Smooth muscle cell (in vitro differentiated cells): ENCODE results near the gene NOTCH1. TPM values are rescaled to one million over a fixed set of nuclear protein-coding genes. Genes with fewer than 3 reads are reported as not detected.
A peak's percentile ranks its signal among the peaks of the same experiment; 100 is the strongest.

ENCODE experiments used
- DNase-seq: peaks from one replicate; lab custom pipeline; 2025; ENCODE audit not compliant: unreplicated experiment; lab: John Stamatoyannopoulos, UW
- H2AFZ ChIP-seq: fragments of 200-600 bp; sonication (generic); 2 replicates; pipeline ENCODE4 v1.6.0; 2016; ENCODE audit warnings: antibody characterized with exemption, low read depth, mild to moderate bottlenecking
- H3F3A ChIP-seq: fragments of 200-600 bp; sonication (generic); 2 replicates; pipeline ENCODE4 v1.6.0; 2017; ENCODE audit warnings: antibody characterized with exemption, low read depth
- H3K27ac ChIP-seq: fragments of 200-600 bp; sonication (generic); 2 replicates; pipeline ENCODE4 v1.5.1; 2016; ENCODE audit warnings: low read depth, mild to moderate bottlenecking
- H3K27me3 ChIP-seq: fragments of 200-600 bp; sonication (generic); 2 replicates; pipeline ENCODE4 v1.6.1; 2016; ENCODE audit warnings: low read depth, mild to moderate bottlenecking
- H3K36me3 ChIP-seq: fragments of 200-600 bp; sonication (generic); 2 replicates; pipeline ENCODE4 v1.5.1; 2016; ENCODE audit warnings: low read depth
- H3K4me1 ChIP-seq: fragments of 200-600 bp; sonication (generic); 2 replicates; pipeline ENCODE4 v1.5.1; 2016; ENCODE audit warnings: low read depth
- H3K4me2 ChIP-seq: fragments of 200-600 bp; sonication (generic); 2 replicates; pipeline ENCODE4 v1.6.0; 2016; ENCODE audit warnings: mild to moderate bottlenecking
- H3K4me3 ChIP-seq: fragments of 200-600 bp; sonication (generic); 2 replicates; pipeline ENCODE4 v1.5.1; 2016; ENCODE audit warnings: mild to moderate bottlenecking
- H3K79me2 ChIP-seq: fragments of 200-600 bp; sonication (generic); 2 replicates; pipeline ENCODE4 v1.6.0; 2016; ENCODE audit warnings: low read depth, mild to moderate bottlenecking
- H3K9ac ChIP-seq: fragments of 200-600 bp; sonication (generic); 2 replicates; pipeline ENCODE4 v1.6.0; 2016; ENCODE audit warnings: low read depth
- H3K9me3 ChIP-seq: fragments of 200-600 bp; sonication (generic); replicated peaks from 2 replicates; pipeline ENCODE4 v1.5.1; 2016; ENCODE audit warnings: low read depth
- H4K20me1 ChIP-seq: fragments of 200-600 bp; sonication (generic); 2 replicates; pipeline ENCODE4 v1.6.0; 2016; ENCODE audit warnings: low read depth
- WGBS: methylation state at CpG from one replicate; pipeline ENCODE4 v1.1.7; 2016; ENCODE audit warnings: low lambda C conversion rate; 5-methylcytosine and 5-hydroxymethylcytosine counted together
- polyA plus RNA-seq: library from polyadenylated mRNA; unstranded; fragments of >200 nt; fragmentation: Nextera tagmentation; extraction: Ambion mirVana; gene quantifications from 2 replicates; pipeline ENCODE4 v1.2.1, GENCODE V29; 2016
- total RNA-seq: library from RNA; depleted of rRNA; stranded (reverse); fragments of >200 nt; gene quantifications from 2 replicates; pipeline ENCODE4 v1.2.3, GENCODE V29; 2014
- TF ChIP-seq, protein P1 (sequence below): fragments of 200-600 bp; sonication (generic); IDR thresholded peaks from 2 replicates; pipeline ENCODE4 v1.5.1; 2017; ENCODE audit warnings: borderline replicate concordance, mild to moderate bottlenecking, antibody characterized with exemption; ENCODE audit not compliant: insufficient read depth, poor library complexity, severe bottlenecking

NOTCH1 gene
- total and polyA plus RNA-seq, 2 experiments from 2014 or later: 7.2 to 13.2 TPM

DNA sequence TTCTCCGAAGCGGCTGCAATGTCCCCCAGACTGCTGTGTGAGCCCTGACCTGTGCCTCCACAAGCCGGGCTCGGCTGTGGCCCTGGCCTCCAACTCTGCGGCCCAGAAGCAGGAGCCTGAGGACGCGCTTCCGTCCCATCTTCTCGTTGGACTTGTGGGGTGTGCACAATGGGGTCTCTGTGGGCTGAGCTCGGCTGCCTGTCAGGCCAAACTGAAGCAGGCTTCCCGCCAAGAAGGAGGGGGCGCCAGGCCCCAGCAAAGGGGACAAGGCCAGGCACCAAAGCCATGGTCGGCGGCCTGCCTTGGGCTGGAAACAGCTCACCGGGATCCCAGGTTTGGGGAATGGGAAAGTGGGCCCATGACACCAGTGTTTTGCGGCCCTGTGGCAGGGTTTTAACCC, 4.1 kb downstream of the NOTCH1 start:
- no peak overlapping the region for H3K4me2 ChIP-seq
- 96% methylated on average over 14 of the region's 16 CpGs for WGBS
- peaks cover 24% of the 10 kb centered on the region for H3K4me1 ChIP-seq
- H3K27ac ChIP-seq: no peak overlapping the region
- no peaks in the 10 kb centered on the region for H3K36me3 ChIP-seq
- DNase-seq: no peak
- peaks cover 88% of the 10 kb centered on the region for H4K20me1 ChIP-seq
- TF ChIP-seq, protein P1, sequence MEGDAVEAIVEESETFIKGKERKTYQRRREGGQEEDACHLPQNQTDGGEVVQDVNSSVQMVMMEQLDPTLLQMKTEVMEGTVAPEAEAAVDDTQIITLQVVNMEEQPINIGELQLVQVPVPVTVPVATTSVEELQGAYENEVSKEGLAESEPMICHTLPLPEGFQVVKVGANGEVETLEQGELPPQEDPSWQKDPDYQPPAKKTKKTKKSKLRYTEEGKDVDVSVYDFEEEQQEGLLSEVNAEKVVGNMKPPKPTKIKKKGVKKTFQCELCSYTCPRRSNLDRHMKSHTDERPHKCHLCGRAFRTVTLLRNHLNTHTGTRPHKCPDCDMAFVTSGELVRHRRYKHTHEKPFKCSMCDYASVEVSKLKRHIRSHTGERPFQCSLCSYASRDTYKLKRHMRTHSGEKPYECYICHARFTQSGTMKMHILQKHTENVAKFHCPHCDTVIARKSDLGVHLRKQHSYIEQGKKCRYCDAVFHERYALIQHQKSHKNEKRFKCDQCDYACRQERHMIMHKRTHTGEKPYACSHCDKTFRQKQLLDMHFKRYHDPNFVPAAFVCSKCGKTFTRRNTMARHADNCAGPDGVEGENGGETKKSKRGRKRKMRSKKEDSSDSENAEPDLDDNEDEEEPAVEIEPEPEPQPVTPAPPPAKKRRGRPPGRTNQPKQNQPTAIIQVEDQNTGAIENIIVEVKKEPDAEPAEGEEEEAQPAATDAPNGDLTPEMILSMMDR: no peak
- H3K27me3 ChIP-seq: no peaks in the 10 kb centered on the region
- H2AFZ ChIP-seq: no peak overlapping the region
- H3K79me2 ChIP-seq: peaks cover 71% of the 10 kb centered on the region
- no peak overlapping the region for H3K4me3 ChIP-seq
- no peaks in the 10 kb centered on the region for H3K9me3 ChIP-seq
- H3K9ac ChIP-seq: no peak overlapping the region
- H3F3A ChIP-seq: no peaks in the 10 kb centered on the region

DNA sequence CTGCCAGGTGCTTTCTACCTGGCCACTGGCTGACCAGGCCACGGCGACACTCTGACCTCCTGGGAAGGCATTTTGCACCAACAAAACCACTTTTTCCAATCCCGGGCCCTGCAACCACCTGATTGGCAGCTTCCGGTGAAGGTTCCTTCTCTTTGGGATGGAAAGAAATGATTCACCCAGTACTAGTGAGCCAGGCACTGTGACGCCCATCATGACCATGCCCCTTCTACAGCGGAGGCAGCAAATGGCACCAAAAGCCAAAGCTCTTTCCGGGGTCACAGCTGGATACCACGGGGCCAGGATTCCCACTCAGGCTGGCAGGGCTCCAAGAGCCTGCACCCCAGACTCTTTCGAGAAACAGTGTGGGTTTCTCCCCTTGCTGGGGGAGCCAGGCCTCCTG, 4.7 kb downstream of the NOTCH1 start:
- H3F3A ChIP-seq: no peaks in the 10 kb centered on the region
- peaks cover 66% of the 10 kb centered on the region for H3K79me2 ChIP-seq
- H3K4me3 ChIP-seq: no peak overlapping the region
- H3K36me3 ChIP-seq: no peaks in the 10 kb centered on the region
- TF ChIP-seq, protein P1: no peak
- peaks cover 93% of the 10 kb centered on the region for H4K20me1 ChIP-seq
- H3K9ac ChIP-seq: no peak overlapping the region
- H3K27me3 ChIP-seq: no peaks in the 10 kb centered on the region
- no peak for DNase-seq
- no peak overlapping the region for H2AFZ ChIP-seq
- H3K4me1 ChIP-seq: peaks cover 19% of the 10 kb centered on the region
- no peak overlapping the region for H3K27ac ChIP-seq
- WGBS: 95% methylated on average over 9 of the region's 9 CpGs
- no peaks in the 10 kb centered on the region for H3K9me3 ChIP-seq
- no peak overlapping the region for H3K4me2 ChIP-seq

DNA sequence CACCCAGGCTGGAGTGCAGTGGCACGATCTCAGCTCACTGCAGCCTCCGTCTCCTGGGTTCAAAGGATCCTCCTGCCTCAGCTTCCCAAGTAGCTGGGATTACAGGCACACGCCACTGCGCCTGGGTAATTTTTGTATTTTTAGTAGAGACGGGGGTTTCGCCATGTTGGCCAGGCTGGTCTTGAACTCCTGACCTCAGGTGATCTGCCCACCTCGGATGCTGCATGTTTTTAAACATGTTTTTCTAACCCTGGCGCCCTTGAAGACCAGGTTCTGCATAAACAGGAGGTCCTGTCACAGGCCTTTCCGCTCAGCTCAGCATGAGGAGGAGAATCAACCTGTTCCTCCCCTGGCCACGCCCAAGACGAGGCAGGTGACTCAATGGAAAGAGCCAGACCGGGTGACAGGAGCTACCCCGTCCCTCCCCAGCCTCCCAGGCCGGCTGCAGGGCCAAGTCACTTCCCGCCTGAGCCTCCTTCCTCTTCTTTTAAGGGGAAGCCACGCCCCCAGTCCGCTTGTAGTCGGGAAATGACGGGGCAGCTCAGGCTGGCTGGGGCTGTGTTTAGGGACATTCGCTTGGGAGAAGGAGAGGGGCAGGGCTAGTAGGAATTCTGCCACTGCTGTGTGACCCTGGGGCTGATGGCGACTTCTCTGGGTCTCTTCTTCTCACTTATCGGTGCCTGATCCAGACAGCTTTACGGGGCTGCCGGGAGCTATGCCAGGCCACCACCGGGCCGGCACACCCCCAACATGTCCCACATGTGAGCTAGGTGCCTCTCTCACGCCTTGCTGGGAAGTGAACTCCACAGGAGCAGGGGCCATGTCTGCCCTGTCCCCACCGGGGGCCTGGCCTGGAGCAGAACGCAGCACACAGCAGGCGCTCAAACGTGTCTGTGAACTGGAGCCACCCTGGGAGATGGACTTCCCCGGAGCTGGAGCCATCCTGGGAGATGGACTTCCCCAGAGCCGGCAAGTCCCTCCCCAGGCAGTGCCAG, 6.1 kb downstream of the NOTCH1 start:
- peaks cover 61% of the 10 kb centered on the region for H3K79me2 ChIP-seq
- H3K9me3 ChIP-seq: no peaks in the 10 kb centered on the region
- peaks cover 94% of the 10 kb centered on the region for H4K20me1 ChIP-seq
- H3K4me2 ChIP-seq: no peak overlapping the region
- no peak overlapping the region for H2AFZ ChIP-seq
- no peaks in the 10 kb centered on the region for H3F3A ChIP-seq
- WGBS: 71% methylated on average over 33 of the region's 33 CpGs
- DNase-seq: no peak
- no peaks in the 10 kb centered on the region for H3K36me3 ChIP-seq
- H3K27me3 ChIP-seq: no peaks in the 10 kb centered on the region
- H3K4me3 ChIP-seq: no peak overlapping the region
- peak overlapping the region; percentile 19 for H3K27ac ChIP-seq
- peaks cover 24% of the 10 kb centered on the region for H3K4me1 ChIP-seq
- no peak overlapping the region for H3K9ac ChIP-seq
- TF ChIP-seq, protein P1: no peak
